Measurements from ENCODE around the gene COL23A1.

The COL23A1 gene

DNA sequence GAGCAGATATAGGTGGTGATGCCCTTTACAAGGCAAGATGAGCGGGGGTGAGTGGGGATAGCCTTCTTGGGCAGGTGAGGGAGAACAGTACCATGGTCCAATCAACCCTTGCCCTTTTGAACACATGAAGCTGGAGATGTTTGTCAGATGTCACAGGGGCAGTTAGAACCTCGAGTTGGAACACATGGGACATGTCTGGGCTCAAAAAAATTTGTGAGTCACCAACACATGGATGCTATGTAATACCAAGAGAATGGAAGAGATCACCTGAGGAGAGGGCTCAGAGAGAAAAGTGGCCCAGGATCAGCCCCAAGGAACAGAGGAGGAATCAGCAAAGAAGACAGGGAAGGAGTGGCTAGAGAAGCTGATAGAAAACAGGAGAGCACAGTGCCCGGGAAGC lies 362.3 kb downstream of the COL23A1 start:
- no peak overlapping the region for H3K27ac ChIP-seq

DNA sequence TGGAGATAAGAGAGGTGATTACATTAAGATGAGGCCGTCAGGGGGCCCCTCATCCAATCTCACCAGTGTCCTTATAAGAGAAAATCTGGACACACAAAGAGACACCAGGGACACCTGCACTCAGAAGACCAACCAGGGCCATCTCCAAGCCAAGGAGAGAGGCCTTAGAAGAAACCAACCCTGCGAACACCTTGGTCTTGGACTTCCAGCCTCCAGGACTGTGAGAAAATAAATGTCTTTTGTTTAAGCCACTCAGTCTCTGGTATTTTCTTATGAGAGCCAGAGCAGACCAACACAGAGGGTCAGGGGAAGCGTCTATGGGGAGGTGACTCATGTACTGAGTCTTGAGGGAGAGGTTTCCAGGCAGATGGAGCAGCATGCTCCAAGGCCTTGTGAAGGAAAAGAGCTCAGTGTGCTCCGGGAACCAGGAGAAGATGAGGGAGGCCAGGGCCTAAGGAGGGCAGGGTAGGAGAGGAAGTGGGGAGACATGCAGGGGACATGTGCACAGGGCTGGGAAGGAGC lies 363.0 kb downstream of the COL23A1 start:
- no peak for DNase-seq (ENCODE audit: low spot score)
- H3K4me3 ChIP-seq: no peak overlapping the region
- no peak overlapping the region for H3K27ac ChIP-seq
- TF ChIP-seq, protein P1, sequence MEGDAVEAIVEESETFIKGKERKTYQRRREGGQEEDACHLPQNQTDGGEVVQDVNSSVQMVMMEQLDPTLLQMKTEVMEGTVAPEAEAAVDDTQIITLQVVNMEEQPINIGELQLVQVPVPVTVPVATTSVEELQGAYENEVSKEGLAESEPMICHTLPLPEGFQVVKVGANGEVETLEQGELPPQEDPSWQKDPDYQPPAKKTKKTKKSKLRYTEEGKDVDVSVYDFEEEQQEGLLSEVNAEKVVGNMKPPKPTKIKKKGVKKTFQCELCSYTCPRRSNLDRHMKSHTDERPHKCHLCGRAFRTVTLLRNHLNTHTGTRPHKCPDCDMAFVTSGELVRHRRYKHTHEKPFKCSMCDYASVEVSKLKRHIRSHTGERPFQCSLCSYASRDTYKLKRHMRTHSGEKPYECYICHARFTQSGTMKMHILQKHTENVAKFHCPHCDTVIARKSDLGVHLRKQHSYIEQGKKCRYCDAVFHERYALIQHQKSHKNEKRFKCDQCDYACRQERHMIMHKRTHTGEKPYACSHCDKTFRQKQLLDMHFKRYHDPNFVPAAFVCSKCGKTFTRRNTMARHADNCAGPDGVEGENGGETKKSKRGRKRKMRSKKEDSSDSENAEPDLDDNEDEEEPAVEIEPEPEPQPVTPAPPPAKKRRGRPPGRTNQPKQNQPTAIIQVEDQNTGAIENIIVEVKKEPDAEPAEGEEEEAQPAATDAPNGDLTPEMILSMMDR (IDR thresholded peaks at IDR 0.05): no peak

More for the DNA sequence above, 362.3 kb downstream of the COL23A1 start:
- DNase-seq (ENCODE audit: low spot score): no peak
- H3K4me3 ChIP-seq: no peak overlapping the region
- TF ChIP-seq, protein P1 (IDR thresholded peaks at IDR 0.05): no peak

DNA sequence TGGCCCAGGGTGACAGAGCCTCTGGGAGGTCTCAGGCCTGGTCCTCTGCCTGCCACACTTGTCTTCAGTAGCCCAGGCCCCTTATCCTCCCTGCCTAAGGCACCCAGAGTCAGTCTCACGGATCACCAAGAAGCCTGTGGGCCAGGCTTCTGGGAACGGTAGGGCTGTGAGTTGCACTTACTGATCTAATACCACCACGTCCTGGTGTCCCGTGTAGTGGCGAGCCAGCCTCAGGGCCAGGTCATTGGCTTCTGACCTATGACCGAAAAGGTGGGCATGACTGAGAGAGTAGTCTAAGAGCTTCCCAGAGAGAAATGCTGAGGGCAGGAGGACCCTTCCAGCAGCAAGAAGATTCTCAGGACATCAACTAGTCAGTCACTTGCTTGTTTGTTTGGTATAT lies 365.0 kb downstream of the COL23A1 start:
- H3K27ac ChIP-seq: no peak overlapping the region

DNA sequence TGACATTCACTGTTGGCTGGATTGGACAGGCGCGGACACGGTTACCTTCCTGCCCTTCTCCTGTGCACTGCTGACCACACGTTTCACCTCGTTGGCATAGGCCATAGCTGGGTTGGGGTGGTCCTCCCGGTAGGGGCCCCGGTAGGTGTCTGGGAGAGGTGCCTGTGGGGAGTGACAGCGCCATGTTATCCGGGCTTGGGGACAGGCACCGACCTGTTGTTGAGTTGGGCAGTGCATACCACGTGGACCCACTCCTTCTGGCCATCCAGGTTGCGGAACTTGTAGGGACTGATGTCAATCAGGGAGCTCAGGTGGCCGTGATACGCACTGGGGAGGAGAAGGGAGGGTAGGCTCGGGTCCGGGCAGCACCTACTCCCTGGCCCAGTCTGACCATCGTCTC lies 365.8 kb downstream of the COL23A1 start:
- TF ChIP-seq, protein P1 (IDR thresholded peaks at IDR 0.05): no peak
- DNase-seq (ENCODE audit: low spot score): no peak
- Histone ChIP-seq H3K27ac (no peak overlapping the region), H3K4me3 (no peak overlapping the region)

More for the DNA sequence above, 365.0 kb downstream of the COL23A1 start:
- H3K4me3 ChIP-seq: no peak overlapping the region
- DNase-seq (ENCODE audit: low spot score): no peak
- TF ChIP-seq, protein P1 (IDR thresholded peaks at IDR 0.05): no peak

DNA sequence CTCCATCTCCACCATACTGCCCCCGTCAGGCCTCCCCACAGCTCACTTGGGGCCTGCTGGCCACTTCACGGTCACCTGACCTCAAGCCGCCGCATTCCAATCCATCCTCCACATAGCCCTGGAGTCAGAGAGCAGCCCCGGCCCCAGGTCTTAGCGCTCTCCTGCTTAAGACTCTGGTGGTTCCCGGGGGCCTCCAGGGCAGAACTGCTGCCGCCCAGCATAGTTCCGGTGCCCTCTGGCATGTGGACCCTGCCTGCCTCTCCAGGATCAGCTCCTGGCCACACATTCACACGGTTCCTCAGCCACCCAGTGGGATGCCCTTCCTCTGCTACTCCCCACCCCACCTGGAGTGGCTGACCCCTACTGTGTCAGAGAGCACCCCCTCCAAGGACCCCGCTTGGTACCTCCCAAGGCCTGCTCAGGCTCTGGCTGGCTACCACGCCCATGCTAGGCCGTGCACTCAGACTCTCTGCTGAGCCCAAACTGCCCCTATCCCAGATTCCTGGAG lies 366.3 kb downstream of the COL23A1 start:
- DNase-seq (ENCODE audit: low spot score): no peak
- no peak overlapping the region for H3K4me3 ChIP-seq

DNA sequence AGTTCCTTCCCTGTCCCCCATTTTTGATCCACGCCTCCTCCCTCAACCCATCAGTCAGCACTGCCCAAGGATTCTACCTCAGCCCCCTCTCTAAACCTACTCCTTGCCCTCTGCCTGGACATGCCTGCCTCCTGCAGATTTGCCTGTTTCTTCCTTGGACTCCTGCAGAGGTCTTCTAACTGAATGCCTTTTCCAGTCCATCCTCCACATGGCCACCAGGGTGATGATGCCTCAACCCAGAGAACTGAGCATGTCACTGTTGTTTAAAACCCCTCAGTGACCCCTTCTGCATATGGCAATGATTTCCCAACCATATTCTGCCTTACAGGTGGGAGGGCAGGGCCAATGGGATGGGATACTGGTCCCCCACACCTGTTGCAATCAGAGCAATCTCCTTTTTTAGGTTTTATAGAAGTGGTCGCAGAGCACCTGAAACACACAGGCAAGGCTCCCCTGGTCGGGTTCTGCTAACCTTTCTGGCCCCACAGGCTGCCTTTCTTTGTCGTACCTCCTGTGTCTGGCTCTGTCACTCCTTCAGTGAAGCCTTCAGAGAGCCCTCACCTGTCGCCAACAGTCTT lies 366.9 kb downstream of the COL23A1 start:
- TF ChIP-seq, protein P1 (IDR thresholded peaks at IDR 0.05): no peak

More for the DNA sequence above, 366.3 kb downstream of the COL23A1 start:
- TF ChIP-seq, protein P1 (IDR thresholded peaks at IDR 0.05): no peak
- no peak overlapping the region for H3K27ac ChIP-seq

DNA sequence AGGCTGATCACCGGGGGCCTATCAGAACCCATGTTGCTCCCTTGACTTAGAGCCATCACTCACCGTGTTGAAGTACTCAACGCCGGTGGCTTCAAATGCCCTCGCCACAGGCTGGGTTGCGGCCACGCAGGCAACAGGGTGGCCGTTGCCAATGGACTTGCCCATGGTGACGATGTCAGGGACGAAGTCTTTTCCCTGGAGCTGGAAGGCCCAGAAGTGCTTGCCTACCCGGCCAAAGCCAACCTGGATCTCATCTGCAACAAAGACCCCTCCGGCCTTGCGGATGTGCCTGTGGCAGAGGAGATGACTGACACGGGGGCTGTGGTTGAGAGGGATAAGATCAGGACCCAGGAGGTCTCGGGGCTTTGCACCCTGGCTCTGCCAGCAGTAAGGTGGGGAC lies 367.9 kb downstream of the COL23A1 start:
- DNase-seq (ENCODE audit: low spot score): no peak
- H3K4me3 ChIP-seq: no peak overlapping the region
- TF ChIP-seq, protein P1 (IDR thresholded peaks at IDR 0.05): no peak
- H3K27ac ChIP-seq: no peak overlapping the region

More for the DNA sequence above, 366.9 kb downstream of the COL23A1 start:
- Histone ChIP-seq H3K4me3 (no peak overlapping the region), H3K27ac (no peak overlapping the region)
- DNase-seq (ENCODE audit: low spot score): no peak
